NT2/D1 (cell line): ENCODE results near the gene CASQ2.

ENCODE experiments used
- YY1 ChIP-seq: IDR thresholded peaks from 2 replicates; pipeline ENCODE4 v1.6.1; 2011; ENCODE audit not compliant: insufficient read length, insufficient read depth
- ZNF274 ChIP-seq: IDR thresholded peaks from 2 replicates; pipeline ENCODE4 v1.6.1; 2011; ENCODE audit warnings: mild to moderate bottlenecking, low read depth, low read length

GRCh38 chr1:115802416-115802815, 33.9 kb upstream of the CASQ2 start:
- TF ChIP-seq ZNF274 (no peak), YY1 (no peak)
